Measurements from ENCODE around the gene VPS33A. TPM values are rescaled to one million over a fixed set of nuclear protein-coding genes. Genes with fewer than 3 reads are reported as not detected.

The VPS33A gene
- total and polyA plus RNA-seq, 2 of the 13 experiments (the other 11 are each of a cell fraction or from before 2014, with no cell fraction given) = 11.0 to 43.6 TPM

DNA sequence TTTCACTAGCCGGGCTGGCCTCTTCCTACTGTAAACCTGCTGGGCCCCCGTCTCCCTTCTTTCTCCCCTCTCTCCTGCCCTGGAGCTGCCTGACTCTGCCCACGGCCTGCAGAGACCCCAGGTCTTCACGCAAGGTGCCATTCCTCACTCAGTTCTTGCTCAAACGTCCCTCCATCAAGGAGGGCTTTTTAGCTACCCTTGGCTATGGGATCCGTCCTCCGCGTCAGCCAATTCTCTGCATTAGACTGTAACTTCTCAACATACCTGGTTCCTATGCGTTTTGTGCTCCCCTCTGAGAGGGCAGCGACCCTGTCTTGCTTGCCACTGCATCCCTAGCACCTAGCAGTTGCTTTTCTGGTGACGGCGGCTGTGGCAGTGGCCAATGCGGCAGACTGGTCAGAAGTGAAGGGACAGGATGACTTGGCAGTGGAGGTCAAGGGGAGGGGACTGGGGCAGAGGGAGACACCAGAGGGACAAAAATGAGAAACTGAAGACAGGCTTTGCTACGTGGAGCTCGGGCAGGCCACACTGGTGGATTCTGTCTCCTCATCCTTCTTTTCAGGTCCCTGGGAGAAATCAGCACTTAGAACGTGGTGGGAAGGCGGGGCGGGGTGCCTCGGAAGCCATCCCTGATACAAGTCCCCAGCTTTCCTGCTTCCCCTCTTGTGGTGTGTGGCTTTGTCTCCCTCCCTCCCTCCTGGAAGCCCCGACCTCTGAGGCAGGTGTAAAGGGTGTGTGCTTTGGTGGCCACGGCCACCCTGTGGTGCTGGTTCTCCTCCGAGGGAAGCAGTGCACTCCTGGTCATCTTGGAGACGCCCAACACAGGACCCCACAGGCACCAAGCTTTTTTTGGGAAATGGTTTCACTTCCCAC is 61.0 kb downstream of the VPS33A start:
- H3K4me3 ChIP-seq (replicated peaks in 1 of 3; ENCODE audit: insufficient read depth in 1 of 3, low read depth in 2 of 3, low read length in 3 of 3) = no peak overlapping the region
- in situ Hi-C loops (cut with HindIII; ENCODE audit: extremely low pct_ligation_motif_present, low pct_unique_long_range_greater_than_20kb) = no loop called here
- no peaks in the 10 kb centered on the region for H3K79me2 ChIP-seq (ENCODE audit: insufficient read depth, low read length)
- H3K4me2 ChIP-seq (ENCODE audit: low read depth, low read length) = no peak overlapping the region
- H3K27me3 ChIP-seq (ENCODE audit: control insufficient read depth in 1 of 2, insufficient read depth in 2 of 2, low read length in 2 of 2) = peaks cover 6 to 46% of the 10 kb centered on the region in 2 experiments
- H3K4me1 ChIP-seq (ENCODE audit: insufficient read depth, low read length) = peaks cover 20% of the 10 kb centered on the region
- H3K9ac ChIP-seq (ENCODE audit: insufficient read depth, low read depth, low read length) = no peak overlapping the region
- no peak overlapping the region for H2AFZ ChIP-seq (ENCODE audit: low read length)
- intact Hi-C loops (cut with micrococcal nuclease; ENCODE audit: unreplicated experiment) = no loop called here
- CTCF ChIA-PET (ENCODE audit: low intra/inter-chr PET ratio, low total read pairs) = no interaction called here
- POLR2A ChIA-PET = no interaction called here
- no TSS peak for BruUV-seq (replicated peaks)
- 66% methylated on average over 22 of the region's 23 CpGs for WGBS (ENCODE audit: low lambda C conversion rate)
- H3K27ac ChIP-seq (ENCODE audit: extremely low read length, insufficient read depth, low read length) = no peak overlapping the region
- H3K36me3 ChIP-seq (replicated peaks in 1 of 2; ENCODE audit: control insufficient read depth in 1 of 2, insufficient read depth in 2 of 2, low read length in 2 of 2) = peaks cover 6 to 19% of the 10 kb centered on the region in 2 experiments
- DNase-seq (ENCODE audit: low spot score) (no peak), ATAC-seq (peak; percentile 4; the same call in 2 of the 3 replicates), FAIRE-seq (no peak)
- 0 out of 2 replicates have a peak, but pooled peaks cover 2% of the 10 kb centered on the region for H4K20me1 ChIP-seq (ENCODE audit: insufficient read depth, low read length)
- H3K9me3 ChIP-seq (ENCODE audit: low read length) = no peaks in the 10 kb centered on the region
- TF ChIP-seq, protein P1, sequence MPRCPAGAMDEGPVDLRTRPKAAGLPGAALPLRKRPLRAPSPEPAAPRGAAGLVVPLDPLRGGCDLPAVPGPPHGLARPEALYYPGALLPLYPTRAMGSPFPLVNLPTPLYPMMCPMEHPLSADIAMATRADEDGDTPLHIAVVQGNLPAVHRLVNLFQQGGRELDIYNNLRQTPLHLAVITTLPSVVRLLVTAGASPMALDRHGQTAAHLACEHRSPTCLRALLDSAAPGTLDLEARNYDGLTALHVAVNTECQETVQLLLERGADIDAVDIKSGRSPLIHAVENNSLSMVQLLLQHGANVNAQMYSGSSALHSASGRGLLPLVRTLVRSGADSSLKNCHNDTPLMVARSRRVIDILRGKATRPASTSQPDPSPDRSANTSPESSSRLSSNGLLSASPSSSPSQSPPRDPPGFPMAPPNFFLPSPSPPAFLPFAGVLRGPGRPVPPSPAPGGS (CRISPR knock-in tag; IDR thresholded peaks at IDR 0.05) = no peak
- TF ChIP-seq ATF7 (IDR thresholded peaks at IDR 0.05) (no peak), ATF7 (CRISPR knock-in tag; IDR thresholded peaks at IDR 0.05) (no peak), POLR2AphosphoS2 (IDR thresholded peaks at IDR 0.05; ENCODE audit: low read depth, low read length) (peak; percentile 35; the same call in 1 of the 2 replicates), ZNF549 (CRISPR knock-in tag; IDR thresholded peaks at IDR 0.05) (no peak)
- TF ChIP-seq, protein P2, sequence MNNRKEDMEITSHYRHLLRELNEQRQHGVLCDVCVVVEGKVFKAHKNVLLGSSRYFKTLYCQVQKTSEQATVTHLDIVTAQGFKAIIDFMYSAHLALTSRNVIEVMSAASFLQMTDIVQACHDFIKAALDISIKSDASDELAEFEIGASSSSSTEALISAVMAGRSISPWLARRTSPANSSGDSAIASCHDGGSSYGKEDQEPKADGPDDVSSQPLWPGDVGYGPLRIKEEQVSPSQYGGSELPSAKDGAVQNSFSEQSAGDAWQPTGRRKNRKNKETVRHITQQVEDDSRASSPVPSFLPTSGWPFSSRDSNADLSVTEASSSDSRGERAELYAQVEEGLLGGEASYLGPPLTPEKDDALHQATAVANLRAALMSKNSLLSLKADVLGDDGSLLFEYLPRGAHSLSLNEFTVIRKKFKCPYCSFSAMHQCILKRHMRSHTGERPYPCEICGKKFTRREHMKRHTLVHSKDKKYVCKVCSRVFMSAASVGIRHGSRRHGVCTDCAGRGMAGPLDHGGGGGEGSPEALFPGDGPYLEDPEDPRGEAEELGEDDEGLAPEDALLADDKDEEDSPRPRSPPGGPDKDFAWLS (CRISPR knock-in tag; IDR thresholded peaks at IDR 0.05; ENCODE audit: borderline replicate concordance) = no peak
- TF ChIP-seq, protein P3, sequence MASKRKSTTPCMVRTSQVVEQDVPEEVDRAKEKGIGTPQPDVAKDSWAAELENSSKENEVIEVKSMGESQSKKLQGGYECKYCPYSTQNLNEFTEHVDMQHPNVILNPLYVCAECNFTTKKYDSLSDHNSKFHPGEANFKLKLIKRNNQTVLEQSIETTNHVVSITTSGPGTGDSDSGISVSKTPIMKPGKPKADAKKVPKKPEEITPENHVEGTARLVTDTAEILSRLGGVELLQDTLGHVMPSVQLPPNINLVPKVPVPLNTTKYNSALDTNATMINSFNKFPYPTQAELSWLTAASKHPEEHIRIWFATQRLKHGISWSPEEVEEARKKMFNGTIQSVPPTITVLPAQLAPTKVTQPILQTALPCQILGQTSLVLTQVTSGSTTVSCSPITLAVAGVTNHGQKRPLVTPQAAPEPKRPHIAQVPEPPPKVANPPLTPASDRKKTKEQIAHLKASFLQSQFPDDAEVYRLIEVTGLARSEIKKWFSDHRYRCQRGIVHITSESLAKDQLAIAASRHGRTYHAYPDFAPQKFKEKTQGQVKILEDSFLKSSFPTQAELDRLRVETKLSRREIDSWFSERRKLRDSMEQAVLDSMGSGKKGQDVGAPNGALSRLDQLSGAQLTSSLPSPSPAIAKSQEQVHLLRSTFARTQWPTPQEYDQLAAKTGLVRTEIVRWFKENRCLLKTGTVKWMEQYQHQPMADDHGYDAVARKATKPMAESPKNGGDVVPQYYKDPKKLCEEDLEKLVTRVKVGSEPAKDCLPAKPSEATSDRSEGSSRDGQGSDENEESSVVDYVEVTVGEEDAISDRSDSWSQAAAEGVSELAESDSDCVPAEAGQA (IDR thresholded peaks at IDR 0.05; ENCODE audit: low read depth) = no peak
- TF ChIP-seq, protein P3 (CRISPR knock-in tag; IDR thresholded peaks at IDR 0.05; ENCODE audit: borderline replicate concordance) = no peak
- TF ChIP-seq, protein P4, sequence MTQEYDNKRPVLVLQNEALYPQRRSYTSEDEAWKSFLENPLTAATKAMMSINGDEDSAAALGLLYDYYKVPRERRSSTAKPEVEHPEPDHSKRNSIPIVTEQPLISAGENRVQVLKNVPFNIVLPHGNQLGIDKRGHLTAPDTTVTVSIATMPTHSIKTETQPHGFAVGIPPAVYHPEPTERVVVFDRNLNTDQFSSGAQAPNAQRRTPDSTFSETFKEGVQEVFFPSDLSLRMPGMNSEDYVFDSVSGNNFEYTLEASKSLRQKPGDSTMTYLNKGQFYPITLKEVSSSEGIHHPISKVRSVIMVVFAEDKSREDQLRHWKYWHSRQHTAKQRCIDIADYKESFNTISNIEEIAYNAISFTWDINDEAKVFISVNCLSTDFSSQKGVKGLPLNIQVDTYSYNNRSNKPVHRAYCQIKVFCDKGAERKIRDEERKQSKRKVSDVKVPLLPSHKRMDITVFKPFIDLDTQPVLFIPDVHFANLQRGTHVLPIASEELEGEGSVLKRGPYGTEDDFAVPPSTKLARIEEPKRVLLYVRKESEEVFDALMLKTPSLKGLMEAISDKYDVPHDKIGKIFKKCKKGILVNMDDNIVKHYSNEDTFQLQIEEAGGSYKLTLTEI (CRISPR knock-in tag; conservative IDR thresholded peaks at IDR 0.05) = no peak
- TF ChIP-seq, protein P5, sequence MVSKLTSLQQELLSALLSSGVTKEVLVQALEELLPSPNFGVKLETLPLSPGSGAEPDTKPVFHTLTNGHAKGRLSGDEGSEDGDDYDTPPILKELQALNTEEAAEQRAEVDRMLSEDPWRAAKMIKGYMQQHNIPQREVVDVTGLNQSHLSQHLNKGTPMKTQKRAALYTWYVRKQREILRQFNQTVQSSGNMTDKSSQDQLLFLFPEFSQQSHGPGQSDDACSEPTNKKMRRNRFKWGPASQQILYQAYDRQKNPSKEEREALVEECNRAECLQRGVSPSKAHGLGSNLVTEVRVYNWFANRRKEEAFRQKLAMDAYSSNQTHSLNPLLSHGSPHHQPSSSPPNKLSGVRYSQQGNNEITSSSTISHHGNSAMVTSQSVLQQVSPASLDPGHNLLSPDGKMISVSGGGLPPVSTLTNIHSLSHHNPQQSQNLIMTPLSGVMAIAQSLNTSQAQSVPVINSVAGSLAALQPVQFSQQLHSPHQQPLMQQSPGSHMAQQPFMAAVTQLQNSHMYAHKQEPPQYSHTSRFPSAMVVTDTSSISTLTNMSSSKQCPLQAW (CRISPR knock-in tag; IDR thresholded peaks at IDR 0.05) = no peak

Measured in HepG2 (cell line).